Heart right ventricle (tissue), 16 donors: ENCODE data around the gene SNX4. TPM values are rescaled to one million over a fixed set of nuclear protein-coding genes. Genes with fewer than 3 reads are reported as not detected.

ENCODE experiments used
- ATAC-seq, 8 donors: fragments of 200-7000 bp; cut with Tn5 transposase; one replicate each; pipeline ENCODE4 v1.9.1; 2020; ENCODE audit warnings: mild to moderate bottlenecking in 8 of 8, moderate library complexity in 8 of 8, moderate number of reproducible peaks in 1 of 8
- DNase-seq, 2 donors: peaks; one replicate each; pipeline ENCODE4 v3.0.0-alpha.2; 2020
- H3K27ac ChIP-seq, 10 donors: fragments of 200-600 bp; sonication (generic) in 2 of 10; one replicate each; pipeline versions ENCODE4 v1.5.0 to v1.8.0; 2020 to 2022; ENCODE audit warnings: mild to moderate bottlenecking in 3 of 10
- H3K27me3 ChIP-seq, 7 donors: fragments of 200-600 bp; one replicate each; pipeline ENCODE4 v1.8.0; 2021 to 2022; ENCODE audit warnings: mild to moderate bottlenecking in 2 of 7
- H3K36me3 ChIP-seq, 9 donors: fragments of 200-600 bp; sonication (generic) in 1 of 9; one replicate each; pipeline versions ENCODE4 v1.5.0 to v1.8.0; 2020 to 2022; ENCODE audit warnings: mild to moderate bottlenecking in 2 of 9
- H3K4me1 ChIP-seq, 9 donors: fragments of 200-600 bp; sonication (generic) in 1 of 9; one replicate each; pipeline versions ENCODE4 v1.5.0 to v1.8.0; 2020 to 2022; ENCODE audit warnings: mild to moderate bottlenecking in 4 of 9
- H3K4me3 ChIP-seq, 10 donors: fragments of 200-600 bp; sonication (generic) in 2 of 10; one replicate each; pipeline versions ENCODE4 v1.5.0 to v1.8.0; 2020 to 2022; ENCODE audit warnings: mild to moderate bottlenecking in 7 of 10, moderate library complexity in 2 of 10
- H3K9me3 ChIP-seq, 11 donors: fragments of 200-600 bp in 10 of 11; sonication (generic) in 2 of 11; one replicate each; pipeline versions ENCODE4 v1.5.0 to v1.8.0; 2013 to 2022; ENCODE audit warnings: mild to moderate bottlenecking in 2 of 11, control low read depth in 1 of 11, moderate library complexity in 1 of 11
- WGBS, 2 donors: extraction: QIAGEN DNeasy Blood & Tissue Kit; methylation state at CpG; one replicate each; pipeline ENCODE4 v1.1.7; 2013; ENCODE audit warnings: inconsistent platforms in 1 of 2; 5-methylcytosine and 5-hydroxymethylcytosine counted together
- intact Hi-C, 10 donors: fragments of 100-400 bp; cut with DNase I; formaldehyde crosslinking; loops; one replicate each; pipeline versions ENCODE4 v1.11.1 to v1.14.2; 2022
- polyA plus RNA-seq, 2 donors: library from polyadenylated mRNA; stranded (reverse); fragments of 200-250 nt; gene quantifications; one replicate each; pipeline ENCODE4 v1.2.3, GENCODE V29; 2013
- total RNA-seq, 10 donors: library from RNA; stranded (reverse); fragmentation: NEBNext Ultra II Directional in 3 of 10; extraction: Animal tissue kit (Norgen Biotek cat#: 25700) in 3 of 10; gene quantifications; one replicate each; pipeline versions ENCODE4 v1.2.1 to v1.2.4, GENCODE V29; 2021 to 2023
- TF ChIP-seq, protein P1 (sequence below), 9 donors: fragments of 200-600 bp; sonication (generic) in 2 of 9; IDR thresholded peaks; one replicate each; pipeline versions ENCODE4 v1.5.0 to v1.8.0; 2021 to 2022; ENCODE audit warnings: antibody characterized with exemption in 9 of 9, mild to moderate bottlenecking in 5 of 9, moderate library complexity in 1 of 9
- donor health status: Arrhythmogenic right ventricular cardiomyopathy.
- donor health status: ischemic (EF 13 %, LVEDD 7.1; RV severe dilation, severe dysfunction).
- donor health status: healthy with polysubstance abuse.
- donor health status: DM: no; HTN: yes; CAD: no.
- donor health status: DM: no; HTN: no; CAD: no.
- donor health status: ischemic (EF 25% LVEDD 6.9; RV normal size, moderate dysfunction).
- donor health status: ischemic (EF 25% LVEDD 5.7; RV mildly dilated, moderate dysfunction).
- donor health status: healthy.
- donor health status: DM: yes; HTN: yes; CAD: no.
- donor health status: Ischemic cardiomyopathy.
- donor health status: ischemic (EF 35%, LVEDD 5.7; RV mildly dilated, moderate dysfunction).
- donor health status: nonischemic (EF 11% LVEDD 7.7; RV severe dilation, severe dysfunction).
- donor health status: DM: yes; HTN: yes; CAD: no.
- donor health status: PGD.
- donor health status: ischemic (EF 29% LVEDD 5.4; RV normal size, mild dysfunction).
- donor health status: nonischemic (EF 23%, LVEDD 6.1; RV moderate dilation, normal function).

SNX4 gene
- total and polyA plus RNA-seq, 12 donors = 15.4 to 25.1 (median 18.8) TPM

DNA sequence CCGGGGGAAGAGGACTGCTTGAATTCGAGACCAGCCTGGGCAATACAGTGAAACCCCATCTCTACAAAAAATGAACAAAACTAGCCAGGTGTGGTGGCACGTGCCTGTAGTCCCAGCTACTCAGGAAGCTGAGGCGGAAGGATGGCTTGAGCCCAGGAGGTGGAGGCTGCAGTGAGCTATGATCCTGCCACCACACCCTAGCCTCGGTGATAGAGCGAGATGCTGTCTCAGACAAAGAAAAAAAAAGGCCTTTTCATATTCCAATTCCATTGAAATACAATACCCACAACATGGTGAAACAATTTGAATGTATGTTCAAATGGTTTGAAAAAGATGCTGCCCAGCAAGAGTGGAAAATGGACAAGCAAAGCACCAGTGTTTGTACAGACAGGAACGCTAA, 83.1 kb downstream of the SNX4 start:
- WGBS, 2 donors = 74 to 84% methylated on average over 7 of the region's 7 CpGs
- no peak overlapping the region for H3K4me3 ChIP-seq
- ATAC-seq (no peak), DNase-seq (no peak)
- no peaks in the 10 kb centered on the region for H3K27me3 ChIP-seq
- intact Hi-C loops = loop anchor here in 9 of 10 donors (1.0 to 10.0 kb wide), 9 partner anchors 242 to 512 kb away; partner anchors contain the start of gene MUC13 (in 1 of the 9)
- H3K4me1 ChIP-seq = no peaks in the 10 kb centered on the region
- no peaks in the 10 kb centered on the region for H3K36me3 ChIP-seq
- H3K9me3 ChIP-seq = peaks cover 0 to 6% (median 0%) of the 10 kb centered on the region in 11 donors
- no peak overlapping the region for H3K27ac ChIP-seq
- TF ChIP-seq, protein P1, sequence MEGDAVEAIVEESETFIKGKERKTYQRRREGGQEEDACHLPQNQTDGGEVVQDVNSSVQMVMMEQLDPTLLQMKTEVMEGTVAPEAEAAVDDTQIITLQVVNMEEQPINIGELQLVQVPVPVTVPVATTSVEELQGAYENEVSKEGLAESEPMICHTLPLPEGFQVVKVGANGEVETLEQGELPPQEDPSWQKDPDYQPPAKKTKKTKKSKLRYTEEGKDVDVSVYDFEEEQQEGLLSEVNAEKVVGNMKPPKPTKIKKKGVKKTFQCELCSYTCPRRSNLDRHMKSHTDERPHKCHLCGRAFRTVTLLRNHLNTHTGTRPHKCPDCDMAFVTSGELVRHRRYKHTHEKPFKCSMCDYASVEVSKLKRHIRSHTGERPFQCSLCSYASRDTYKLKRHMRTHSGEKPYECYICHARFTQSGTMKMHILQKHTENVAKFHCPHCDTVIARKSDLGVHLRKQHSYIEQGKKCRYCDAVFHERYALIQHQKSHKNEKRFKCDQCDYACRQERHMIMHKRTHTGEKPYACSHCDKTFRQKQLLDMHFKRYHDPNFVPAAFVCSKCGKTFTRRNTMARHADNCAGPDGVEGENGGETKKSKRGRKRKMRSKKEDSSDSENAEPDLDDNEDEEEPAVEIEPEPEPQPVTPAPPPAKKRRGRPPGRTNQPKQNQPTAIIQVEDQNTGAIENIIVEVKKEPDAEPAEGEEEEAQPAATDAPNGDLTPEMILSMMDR (IDR thresholded peaks at IDR 0.05) = no peak

DNA sequence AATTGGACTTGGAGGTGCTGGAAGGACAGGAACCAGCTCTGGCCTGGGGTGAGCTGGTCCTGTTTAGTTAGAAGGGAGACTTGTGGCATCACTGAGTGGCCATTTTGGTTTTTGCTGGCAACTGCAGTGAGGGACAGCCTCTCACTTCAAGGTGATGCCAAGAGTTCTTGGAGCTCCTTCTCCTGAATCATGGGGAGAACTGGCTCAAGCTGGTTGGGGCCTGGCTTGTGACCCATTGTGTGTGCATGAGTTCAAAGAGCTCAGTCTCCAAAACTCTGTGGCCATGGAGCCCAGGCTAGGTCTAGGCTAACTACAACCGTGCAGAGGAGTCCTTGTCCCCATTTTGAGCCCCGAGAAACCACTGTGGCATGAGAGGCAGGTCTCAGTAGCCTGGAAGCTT, 84.8 kb downstream of the SNX4 start:
- H3K4me3 ChIP-seq = no peak overlapping the region
- intact Hi-C loops = loop anchor here in 8 of 10 donors (5.0 to 10.0 kb wide), 8 partner anchors 240 to 510 kb away; partner anchors contain the start of gene MUC13 (in 1 of the 8)
- no peaks in the 10 kb centered on the region for H3K27me3 ChIP-seq
- ATAC-seq = no peak
- H3K36me3 ChIP-seq = no peaks in the 10 kb centered on the region
- no peaks in the 10 kb centered on the region for H3K4me1 ChIP-seq
- 95 to 98% methylated on average over 2 of the region's 2 CpGs for WGBS, 2 donors
- H3K27ac ChIP-seq = no peak overlapping the region
- no peaks in the 10 kb centered on the region for H3K9me3 ChIP-seq
- TF ChIP-seq, protein P1 (IDR thresholded peaks at IDR 0.05) = no peak
- DNase-seq = no peak

DNA sequence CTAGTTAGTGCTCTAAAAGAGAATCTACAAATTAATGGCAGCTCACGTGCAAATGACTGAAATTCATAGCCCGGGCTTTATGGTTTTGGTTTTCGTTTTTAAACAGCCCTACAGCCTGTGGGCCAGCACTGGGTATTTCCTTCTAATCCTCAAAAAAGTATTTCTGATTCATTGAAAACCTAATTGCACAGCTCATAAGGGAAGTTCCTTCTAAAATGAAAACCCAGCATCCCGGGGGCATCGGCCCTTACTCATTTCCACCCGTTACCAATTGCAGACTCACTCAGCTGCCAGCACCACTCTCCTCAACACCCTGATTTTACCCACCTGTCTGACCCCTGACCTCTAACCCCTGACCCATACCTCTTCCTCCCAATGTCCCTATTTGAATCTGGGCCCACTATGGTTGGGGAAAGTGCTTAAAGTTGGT, 85.4 kb downstream of the SNX4 start:
- 81 to 93% methylated on average over 6 of the region's 6 CpGs for WGBS, 2 donors
- intact Hi-C loops = loop anchor here in 8 of 10 donors (5.0 to 10.0 kb wide), 8 partner anchors 240 to 510 kb away; partner anchors contain the start of gene MUC13 (in 1 of the 8)
- DNase-seq (no peak), ATAC-seq (no peak)
- Histone ChIP-seq H3K27me3 (no peaks in the 10 kb centered on the region), H3K4me3 (no peak overlapping the region), H3K36me3 (no peaks in the 10 kb centered on the region), H3K4me1 (no peaks in the 10 kb centered on the region), H3K27ac (no peak overlapping the region), H3K9me3 (peaks cover 0 to 2% (median 0%) of the 10 kb centered on the region in 11 donors)
- TF ChIP-seq, protein P1 (IDR thresholded peaks at IDR 0.05) = no peak

DNA sequence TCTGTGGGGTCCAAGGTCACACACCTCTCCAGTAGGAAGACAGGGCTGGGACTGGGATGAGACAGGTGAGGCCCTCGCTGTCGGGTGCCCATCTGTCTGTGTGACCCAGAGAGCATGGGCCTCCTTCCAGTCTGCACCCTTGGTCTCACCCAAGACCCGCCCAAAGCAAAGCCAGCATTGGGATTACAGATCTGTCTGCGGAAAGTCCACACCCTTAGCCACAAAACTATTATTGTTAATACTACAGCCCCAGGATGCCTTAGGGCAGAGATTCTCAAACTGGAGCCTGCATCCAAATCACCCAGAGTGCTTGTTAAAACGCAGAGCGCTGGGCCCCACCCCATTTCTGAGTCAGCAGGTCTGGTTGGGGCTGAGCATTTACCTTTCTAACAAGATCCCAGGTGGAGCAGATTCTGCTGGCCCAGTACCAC, 86.4 kb downstream of the SNX4 start:
- intact Hi-C loops = loop anchor here in 4 of 10 donors (10.0 kb wide), 4 partner anchors 239 to 509 kb away; no protein-coding TSS in a partner anchor
- H3K4me3 ChIP-seq = no peak overlapping the region
- no peaks in the 10 kb centered on the region for H3K4me1 ChIP-seq
- ATAC-seq (no peak), DNase-seq (no peak)
- H3K9me3 ChIP-seq = peaks cover 0 to 4% (median 0%) of the 10 kb centered on the region in 11 donors
- no peaks in the 10 kb centered on the region for H3K27me3 ChIP-seq
- H3K36me3 ChIP-seq = no peaks in the 10 kb centered on the region
- TF ChIP-seq, protein P1 (IDR thresholded peaks at IDR 0.05) = no peak
- WGBS, 2 donors = 92 to 95% methylated on average over 6 of the region's 6 CpGs
- no peak overlapping the region for H3K27ac ChIP-seq
